Activated CD4-positive, alpha-beta memory T cell treated with anti-CD3 and anti-CD28 coated beads for 36 hours (primary cell): ENCODE measurements around the gene LGALS7B. TPM values are rescaled to one million over a fixed set of nuclear protein-coding genes. Genes with fewer than 3 reads are reported as not detected.
"Not testable (repeated sequence)": the region's sequence is repeated elsewhere in the genome, so short reads cannot be mapped to it uniquely, and the experiment has no call there.

Experiments
- CTCF ChIA-PET: fragments of 350-600 bp; sonication (Branson Sonifier 250); formaldehyde crosslinking; loops from one replicate; lab custom pipeline; 2021; ENCODE audit warnings: antibody characterized with exemption, inconsistent platforms; lab: Charles Lee
- POLR2A ChIA-PET: fragments of 350-600 bp; sonication (Branson Sonifier 250); formaldehyde crosslinking; loops from one replicate; lab custom pipeline; 2021; ENCODE audit warnings: antibody characterized with exemption; lab: Charles Lee
- DNase-seq: peaks from one replicate; pipeline ENCODE4 v3.0.0-alpha.2; 2020
- H3K27ac Mint-ChIP-seq: one replicate; pipeline ENCODE4 v1.8.0; 2021; ENCODE audit warnings: mixed read lengths
- H3K27me3 Mint-ChIP-seq: one replicate; pipeline ENCODE4 v1.8.0; 2021; ENCODE audit warnings: mixed read lengths
- H3K36me3 Mint-ChIP-seq: one replicate; pipeline ENCODE4 v1.8.0; 2021; ENCODE audit warnings: mixed read lengths
- H3K4me1 Mint-ChIP-seq: one replicate; pipeline ENCODE4 v1.8.0; 2021; ENCODE audit warnings: low read depth, mixed read lengths
- H3K4me3 Mint-ChIP-seq: one replicate; pipeline ENCODE4 v1.8.0; 2021; ENCODE audit warnings: mild to moderate bottlenecking, mixed read lengths
- H3K9me3 Mint-ChIP-seq: one replicate; pipeline ENCODE4 v1.8.0; 2021; ENCODE audit warnings: mixed read lengths
- intact Hi-C: fragments of 100-400 bp; cut with micrococcal nuclease; formaldehyde crosslinking; loops from one replicate; pipeline ENCODE4 v1.15.1; 2023
- total RNA-seq, 2 experiments: library from RNA; stranded (reverse); gene quantifications; one replicate each; pipeline ENCODE4 v1.2.3, GENCODE V29; 2021

The LGALS7B gene
- total RNA-seq, 2 experiments from 2014 or later: not detected

- POLR2A ChIA-PET, intact Hi-C loops: not testable (repeated sequence)
These were observed 35.2 kb upstream of the LGALS7B start for GRCh38 chr19:38753783-38754182.

GRCh38 chr19:38754196-38754595, 34.8 kb upstream of the LGALS7B start:
- H3K27me3 Mint-ChIP-seq, H3K4me1 Mint-ChIP-seq, intact Hi-C loops, CTCF ChIA-PET, POLR2A ChIA-PET, H3K9me3 Mint-ChIP-seq, H3K27ac Mint-ChIP-seq, H3K4me3 Mint-ChIP-seq, H3K36me3 Mint-ChIP-seq, DNase-seq: not testable (repeated sequence)

More at GRCh38 chr19:38753783-38754182, 35.2 kb upstream of the LGALS7B start:
- CTCF ChIA-PET, H3K36me3 Mint-ChIP-seq, H3K9me3 Mint-ChIP-seq, H3K4me1 Mint-ChIP-seq, H3K4me3 Mint-ChIP-seq, H3K27ac Mint-ChIP-seq, H3K27me3 Mint-ChIP-seq, DNase-seq: not testable (repeated sequence)

- Mint-ChIP-seq H3K4me1 (no peaks in the 10 kb centered on the region), H3K36me3 (no peaks in the 10 kb centered on the region), H3K27me3 (no peaks in the 10 kb centered on the region), H3K27ac (no peak overlapping the region), H3K4me3 (no peak overlapping the region), H3K9me3 (peaks cover 3% of the 10 kb centered on the region)
- ChIA-PET CTCF (interaction anchor here (0.6 kb wide), 1 partner anchor 202 kb away, joined by 3 read pairs; no protein-coding TSS in a partner anchor), POLR2A (no interaction called here)
- intact Hi-C loops: no loop called here
- DNase-seq: no peak
These were observed 29.4 kb upstream of the LGALS7B start for GRCh38 chr19:38759590-38760003.

- POLR2A ChIA-PET, H3K27me3 Mint-ChIP-seq, intact Hi-C loops: not testable (repeated sequence)
These were observed 28.0 kb upstream of the LGALS7B start for GRCh38 chr19:38760805-38761517.

DNA sequence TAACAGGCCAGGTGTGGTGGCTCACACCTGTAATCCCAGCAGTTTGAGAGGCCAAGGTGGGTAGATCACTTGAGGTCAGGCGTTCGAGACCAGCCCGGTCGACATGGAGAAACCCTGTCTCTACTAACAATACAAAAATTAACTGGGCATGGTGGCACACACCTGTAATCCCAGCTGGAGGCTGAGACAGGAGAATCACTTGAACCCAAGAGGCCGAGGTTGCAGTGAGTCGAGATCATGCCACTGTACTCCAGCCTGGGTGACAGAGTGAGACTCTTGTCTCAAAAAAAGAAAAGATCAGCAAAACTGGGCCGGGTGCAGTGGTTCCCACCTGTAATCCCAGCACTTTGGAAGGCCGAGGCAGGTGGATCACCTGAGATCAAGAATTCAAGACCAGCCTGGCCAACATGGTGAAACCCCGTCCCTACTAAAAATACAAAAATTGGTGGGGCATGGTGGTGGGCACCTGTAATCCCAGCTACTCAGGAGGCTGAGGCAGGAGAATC, 27.1 kb upstream of the LGALS7B start:
- H3K27ac Mint-ChIP-seq, H3K4me3 Mint-ChIP-seq, intact Hi-C loops, H3K4me1 Mint-ChIP-seq, H3K36me3 Mint-ChIP-seq, DNase-seq, H3K9me3 Mint-ChIP-seq, H3K27me3 Mint-ChIP-seq: not testable (repeated sequence)
- ChIA-PET POLR2A (interaction anchor here (0.6 kb wide), 1 partner anchor 168 kb away, joined by 3 read pairs; no protein-coding TSS in a partner anchor), CTCF (interaction anchor here (0.9 kb wide), 1 partner anchor 7 kb away, joined by 3 read pairs; no protein-coding TSS in a partner anchor)

More at GRCh38 chr19:38760805-38761517, 28.0 kb upstream of the LGALS7B start:
- CTCF ChIA-PET: interaction anchor here (0.8 to 0.9 kb wide), 2 partner anchors 8 to 245 kb away, joined by 3 read pairs; no protein-coding TSS in a partner anchor
- H3K4me3 Mint-ChIP-seq, DNase-seq, H3K27ac Mint-ChIP-seq, H3K36me3 Mint-ChIP-seq, H3K4me1 Mint-ChIP-seq, H3K9me3 Mint-ChIP-seq: not testable (repeated sequence)

GRCh38 chr19:38763795-38764220, 25.2 kb upstream of the LGALS7B start:
- Mint-ChIP-seq H3K9me3 (no peaks in the 10 kb centered on the region), H3K4me3 (no peak overlapping the region), H3K27me3 (no peaks in the 10 kb centered on the region), H3K27ac (no peak overlapping the region), H3K4me1 (no peaks in the 10 kb centered on the region), H3K36me3 (no peaks in the 10 kb centered on the region)
- POLR2A ChIA-PET: no interaction called here
- no peak for DNase-seq
- CTCF ChIA-PET: interaction anchor here (1.1 kb wide), 1 partner anchor 166 kb away, joined by 5 read pairs; the partner anchor contains the start of genes MRPS12 and SARS2
- intact Hi-C loops: no loop called here

DNA sequence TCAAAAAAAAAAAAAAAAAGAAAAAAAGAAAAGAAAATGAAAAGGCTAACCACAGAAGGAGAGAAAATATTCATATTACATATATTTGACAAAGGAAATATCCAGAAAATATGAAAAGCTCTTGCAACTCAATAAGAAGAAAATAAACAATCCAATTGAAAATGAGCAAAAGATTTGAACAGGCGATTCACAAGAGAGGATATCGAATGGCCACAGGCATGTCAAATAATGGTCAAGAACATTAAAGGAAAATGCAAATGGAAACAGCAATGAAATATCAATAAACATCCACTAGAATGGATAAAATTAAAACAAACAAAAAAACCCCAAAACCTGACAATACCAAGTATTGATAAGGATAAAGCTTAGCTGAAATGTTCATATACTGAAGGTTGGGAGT, 23.8 kb upstream of the LGALS7B start:
- Mint-ChIP-seq H3K27me3 (no peaks in the 10 kb centered on the region), H3K4me1 (peaks cover 6% of the 10 kb centered on the region), H3K36me3 (no peaks in the 10 kb centered on the region), H3K9me3 (no peaks in the 10 kb centered on the region), H3K4me3 (no peak overlapping the region), H3K27ac (no peak overlapping the region)
- no peak for DNase-seq
- intact Hi-C loops: loop anchor here (5.0 kb wide), 1 partner anchor 67 kb away; the partner anchor contains the start of gene ECH1
- CTCF ChIA-PET: no interaction called here
- POLR2A ChIA-PET: interaction anchor here (0.6 kb wide), 1 partner anchor 783 kb away, joined by 3 read pairs; no protein-coding TSS in a partner anchor

DNA sequence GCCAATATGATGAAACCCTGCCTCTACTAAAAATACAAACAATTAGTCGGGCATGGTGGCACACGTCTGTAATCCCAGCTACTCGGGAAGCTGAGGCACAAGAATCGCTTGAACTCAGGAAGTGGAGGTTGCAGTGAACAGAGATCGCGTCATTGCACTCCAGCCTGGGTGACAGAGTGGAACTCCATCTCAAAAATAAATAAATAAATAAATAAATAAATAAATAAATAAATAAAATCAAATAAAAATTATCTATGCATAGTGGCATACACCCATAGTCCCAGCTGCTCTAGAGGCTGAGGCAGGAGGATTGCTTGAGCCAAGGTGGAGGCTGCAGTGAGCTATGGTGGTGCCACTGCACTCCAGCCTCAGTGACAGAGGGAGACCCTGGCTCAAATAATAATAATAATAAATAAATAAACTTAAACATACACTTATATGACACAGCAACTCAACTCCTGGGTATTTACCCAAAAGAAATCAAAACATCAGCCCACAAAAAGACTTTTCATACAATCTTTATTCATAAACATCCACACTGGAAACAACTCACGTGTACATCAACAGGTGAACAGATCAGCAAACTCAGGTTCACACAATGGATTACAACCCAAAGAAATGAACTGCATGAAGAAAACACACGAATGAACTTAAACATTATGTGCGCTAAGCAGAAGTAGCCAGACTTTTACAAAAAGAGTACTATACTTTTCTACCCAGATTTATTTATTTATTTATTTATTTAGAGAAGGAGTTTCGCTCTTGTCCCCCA, 22.5 kb upstream of the LGALS7B start:
- Mint-ChIP-seq H3K4me3 (no peak overlapping the region), H3K27me3 (no peaks in the 10 kb centered on the region), H3K4me1 (peaks cover 6% of the 10 kb centered on the region), H3K27ac (no peak overlapping the region), H3K36me3 (no peaks in the 10 kb centered on the region), H3K9me3 (no peaks in the 10 kb centered on the region)
- ChIA-PET CTCF (no interaction called here), POLR2A (no interaction called here)
- DNase-seq: no peak
- intact Hi-C loops: loop anchor here (5.0 kb wide), 1 partner anchor 66 kb away; the partner anchor contains the start of gene ECH1

DNA sequence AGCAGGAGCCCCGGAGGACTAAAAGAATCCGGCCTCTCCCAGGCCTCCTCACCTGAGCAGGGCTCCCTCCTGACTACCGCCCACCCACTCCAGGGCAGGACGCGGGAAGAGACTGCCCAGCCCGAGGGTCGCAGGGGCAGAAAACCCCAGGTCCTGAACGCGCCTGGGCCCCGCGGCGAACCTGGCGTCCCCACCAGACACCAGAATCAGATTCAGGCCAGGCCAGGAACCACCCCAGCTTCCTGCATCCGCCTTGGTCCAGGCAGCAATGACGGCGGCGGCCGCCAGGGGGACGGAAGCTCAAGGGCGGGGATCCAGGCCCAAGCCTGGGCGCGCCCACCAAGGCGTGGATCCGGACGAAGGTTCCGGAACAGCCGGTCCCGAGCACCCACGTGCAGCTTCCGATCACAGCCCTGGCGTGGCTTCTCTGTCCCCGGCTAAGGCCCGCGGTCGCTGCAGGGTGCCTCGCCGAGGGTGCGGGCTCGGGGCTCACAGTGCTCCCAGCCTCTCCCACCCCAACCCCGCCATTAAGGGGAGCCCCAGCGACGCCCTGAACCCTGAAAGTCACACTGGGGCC, 19.3 kb upstream of the LGALS7B start:
- peak overlapping the region; percentile 60 for H3K4me3 Mint-ChIP-seq
- H3K4me1 Mint-ChIP-seq: peaks cover 6% of the 10 kb centered on the region
- DNase-seq: peak; percentile 93
- no peaks in the 10 kb centered on the region for H3K9me3 Mint-ChIP-seq
- no peaks in the 10 kb centered on the region for H3K36me3 Mint-ChIP-seq
- intact Hi-C loops: loop anchor here (5.0 kb wide), 1 partner anchor 63 kb away; the partner anchor contains the start of gene ECH1
- CTCF ChIA-PET: interaction anchor here (0.7 to 1.6 kb wide), 24 partner anchors 8 to 367 kb away, joined by 3 to 11 read pairs (median 4); partner anchors contain the start of genes ECH1, FAM98C, MRPS12 and NFKBIB
- no peaks in the 10 kb centered on the region for H3K27me3 Mint-ChIP-seq
- POLR2A ChIA-PET: interaction anchor here (0.6 to 1.1 kb wide), 6 partner anchors 62 to 216 kb away, joined by 3 to 6 read pairs (median 4); partner anchors contain the start of genes ECH1, EIF3K, MRPS12 and SARS2
- peak overlapping the region; percentile 42 for H3K27ac Mint-ChIP-seq

DNA sequence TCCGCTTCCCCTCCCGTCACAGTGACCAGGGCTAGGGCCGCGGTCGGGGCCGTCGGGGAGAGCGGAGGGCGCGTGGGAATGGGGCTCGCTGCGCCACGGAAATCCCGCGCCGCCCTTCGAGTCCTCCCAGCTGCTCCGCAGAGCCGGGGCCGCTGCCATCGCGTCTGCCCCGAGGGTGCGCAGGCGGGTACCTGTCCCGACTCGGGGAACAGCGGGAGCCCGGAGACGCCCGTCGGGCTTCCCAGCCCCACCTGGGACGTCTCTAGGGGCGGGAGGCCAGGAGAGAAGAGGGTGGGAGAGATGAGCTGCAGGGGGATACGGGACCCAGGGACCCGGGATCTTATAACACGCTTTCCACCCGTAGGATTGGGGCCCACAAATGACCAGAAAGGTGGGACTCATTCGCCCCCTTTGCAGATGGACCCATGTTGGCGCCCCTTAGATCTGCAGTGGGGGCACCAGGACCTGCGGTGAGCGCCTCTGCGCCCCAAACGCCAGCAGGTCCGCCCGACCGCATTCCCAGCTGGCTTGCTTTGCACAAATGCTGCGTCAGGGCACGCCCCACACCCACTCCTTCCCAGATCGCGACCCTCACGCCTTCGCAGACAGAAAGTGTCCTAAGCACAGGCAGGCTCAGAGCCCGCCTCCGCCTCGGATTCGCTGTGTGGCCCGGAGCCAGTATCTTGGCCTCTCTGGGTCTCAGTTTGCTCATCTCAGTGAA, 18.6 kb upstream of the LGALS7B start:
- DNase-seq, intact Hi-C loops, H3K27ac Mint-ChIP-seq, H3K4me1 Mint-ChIP-seq, H3K27me3 Mint-ChIP-seq, H3K4me3 Mint-ChIP-seq, H3K36me3 Mint-ChIP-seq, H3K9me3 Mint-ChIP-seq: not testable (repeated sequence)
- ChIA-PET CTCF (interaction anchor here (0.9 to 1.6 kb wide), 16 partner anchors 12 to 368 kb away, joined by 3 to 11 read pairs (median 6); partner anchors contain the start of genes ECH1, FAM98C, MRPS12 and NFKBIB), POLR2A (interaction anchor here (1.1 kb wide), 1 partner anchor 79 kb away, joined by 6 read pairs; no protein-coding TSS in a partner anchor)

GRCh38 chr19:38770949-38771275, 18.1 kb upstream of the LGALS7B start:
- H3K4me3 Mint-ChIP-seq, CTCF ChIA-PET, intact Hi-C loops, H3K9me3 Mint-ChIP-seq, H3K27me3 Mint-ChIP-seq, H3K36me3 Mint-ChIP-seq, H3K4me1 Mint-ChIP-seq, H3K27ac Mint-ChIP-seq, POLR2A ChIA-PET, DNase-seq: not testable (repeated sequence)
